Measurements from ENCODE around the gene CAPZB. TPM values are rescaled to one million over a fixed set of nuclear protein-coding genes. Genes with fewer than 3 reads are reported as not detected.

The CAPZB gene
- total RNA-seq, 1 donor from 2014 or later, result 352 TPM

GRCh38 chr1:19441048-19441780 is 44.1 kb downstream of the CAPZB start:
- Mint-ChIP-seq H3K36me3 (ENCODE audit: low read depth) (no peaks in the 10 kb centered on the region), H3K4me3 (ENCODE audit: unreplicated experiment) (peak overlapping the region; percentile 13), H3K9me3 (ENCODE audit: low read depth) (no peaks in the 10 kb centered on the region), H3K27me3 (ENCODE audit: low read depth) (no peaks in the 10 kb centered on the region), H3K27ac (ENCODE audit: unreplicated experiment) (peak overlapping the region; percentile 99), H3K4me1 (ENCODE audit: low read depth) (peaks cover 98% of the 10 kb centered on the region)
- no peak for TF ChIP-seq CTCF (IDR thresholded peaks at IDR 0.05)
- DNase-seq (ENCODE audit: low spot score), result no peak

DNA sequence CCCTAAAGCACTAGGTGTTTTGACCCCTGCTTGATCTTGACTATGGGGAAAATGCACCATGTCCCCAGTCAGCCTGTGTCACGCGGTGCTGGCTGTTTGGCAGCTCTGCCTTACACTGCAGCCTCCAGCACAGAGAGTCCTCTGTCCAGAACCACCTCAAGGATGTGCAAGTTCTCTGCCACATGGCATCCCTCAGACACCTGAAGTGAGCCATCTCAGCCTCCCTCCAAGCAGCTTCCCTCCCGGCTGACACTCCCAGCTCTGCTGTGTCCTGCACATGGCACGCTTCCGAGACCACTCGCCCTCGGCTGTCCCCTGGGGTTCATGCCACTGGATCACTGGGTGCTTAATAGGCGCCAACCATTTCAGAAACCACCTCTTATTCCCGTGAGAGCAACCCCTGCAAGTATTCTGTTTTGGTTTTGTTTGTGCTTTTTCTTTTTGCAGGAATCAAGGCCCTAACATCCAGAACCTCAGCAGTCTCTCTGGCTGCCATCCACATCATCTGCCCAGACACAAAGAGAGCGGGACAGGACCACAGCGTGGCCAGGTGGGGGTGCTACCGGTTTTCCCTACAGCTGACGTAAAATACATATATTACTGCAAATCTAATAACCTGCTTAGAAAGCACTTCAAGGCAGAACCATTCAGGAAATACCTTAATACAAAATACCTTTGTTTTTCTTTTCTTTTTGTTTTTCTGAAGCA is 45.7 kb downstream of the CAPZB start:
- no peak for DNase-seq (ENCODE audit: low spot score)
- Mint-ChIP-seq H3K27me3 (ENCODE audit: low read depth) (no peaks in the 10 kb centered on the region), H3K27ac (ENCODE audit: unreplicated experiment) (peak overlapping the region; percentile 99), H3K36me3 (ENCODE audit: low read depth) (no peaks in the 10 kb centered on the region), H3K4me1 (ENCODE audit: low read depth) (peaks cover 98% of the 10 kb centered on the region), H3K4me3 (ENCODE audit: unreplicated experiment) (no peak overlapping the region), H3K9me3 (ENCODE audit: low read depth) (no peaks in the 10 kb centered on the region)
- peak; percentile 67 for TF ChIP-seq CTCF (IDR thresholded peaks at IDR 0.05)

- H3K4me1 Mint-ChIP-seq (ENCODE audit: low read depth), result peaks cover 98% of the 10 kb centered on the region
- H3K27ac Mint-ChIP-seq (ENCODE audit: unreplicated experiment), result peak overlapping the region; percentile 99
- H3K9me3 Mint-ChIP-seq (ENCODE audit: low read depth), result no peaks in the 10 kb centered on the region
- no peaks in the 10 kb centered on the region for H3K36me3 Mint-ChIP-seq (ENCODE audit: low read depth)
- DNase-seq (ENCODE audit: low spot score), result no peak
- H3K4me3 Mint-ChIP-seq (ENCODE audit: unreplicated experiment), result peak overlapping the region; percentile 8
- TF ChIP-seq CTCF (IDR thresholded peaks at IDR 0.05), result no peak
- H3K27me3 Mint-ChIP-seq (ENCODE audit: low read depth), result no peaks in the 10 kb centered on the region
Observed at GRCh38 chr1:19438516-19439195, 46.7 kb downstream of the CAPZB start.

- Mint-ChIP-seq H3K36me3 (ENCODE audit: low read depth) (no peaks in the 10 kb centered on the region), H3K27me3 (ENCODE audit: low read depth) (no peaks in the 10 kb centered on the region), H3K4me1 (ENCODE audit: low read depth) (peaks cover 100% of the 10 kb centered on the region), H3K27ac (ENCODE audit: unreplicated experiment) (peak overlapping the region; percentile 99), H3K9me3 (ENCODE audit: low read depth) (no peaks in the 10 kb centered on the region), H3K4me3 (ENCODE audit: unreplicated experiment) (peak overlapping the region; percentile 8)
- DNase-seq (ENCODE audit: low spot score), result no peak
- no peak for TF ChIP-seq CTCF (IDR thresholded peaks at IDR 0.05)
Observed at GRCh38 chr1:19437891-19438294, 47.4 kb downstream of the CAPZB start.

Data from chondrocyte (in vitro differentiated cells).